HEK293 (cell line): ENCODE data around the gene CNTN4.

ENCODE experiments used
- AEBP2 ChIP-seq: fragments of 450-650 bp; formaldehyde crosslinking; IDR thresholded peaks from 2 replicates; pipeline ENCODE4 v1.5.1; 2016; ENCODE audit warnings: missing biosample characterization, missing genetic modification characterization, borderline replicate concordance
- CTCF ChIP-seq: fragments of 450-650 bp; formaldehyde crosslinking; IDR thresholded peaks from 2 replicates; pipeline ENCODE4 v1.5.1; 2016; ENCODE audit warnings: missing biosample characterization, missing genetic modification characterization
- MYNN ChIP-seq: fragments of 450-650 bp; formaldehyde crosslinking; IDR thresholded peaks from 2 replicates; pipeline ENCODE4 v1.5.1; 2016; ENCODE audit warnings: missing biosample characterization, missing genetic modification characterization, borderline replicate concordance
- SALL2 ChIP-seq: fragments of 450-650 bp; formaldehyde crosslinking; IDR thresholded peaks from 2 replicates; pipeline ENCODE4 v1.5.0; 2017; ENCODE audit warnings: missing biosample characterization, mild to moderate bottlenecking, missing genetic modification characterization, borderline replicate concordance
- TCF7L2 ChIP-seq: IDR thresholded peaks from 2 replicates; pipeline ENCODE4 v1.6.1; 2011; ENCODE audit warnings: low read depth, mild to moderate bottlenecking, inconsistent platforms, low read length, moderate library complexity, borderline replicate concordance
- TSHZ1 ChIP-seq: fragments of 450-650 bp; formaldehyde crosslinking; IDR thresholded peaks from 2 replicates; pipeline ENCODE4 v1.5.1; 2016; ENCODE audit warnings: missing biosample characterization, missing genetic modification characterization, borderline replicate concordance
- ZBTB17 ChIP-seq: fragments of 450-650 bp; formaldehyde crosslinking; IDR thresholded peaks from 2 replicates; pipeline ENCODE4 v1.5.1; 2016; ENCODE audit warnings: missing biosample characterization, missing genetic modification characterization
- ZBTB7A ChIP-seq: fragments of 450-650 bp; formaldehyde crosslinking; IDR thresholded peaks from 2 replicates; pipeline ENCODE4 v1.5.1; 2016; ENCODE audit warnings: low read depth, missing biosample characterization, missing genetic modification characterization
- ZIC2 ChIP-seq: fragments of 450-650 bp; formaldehyde crosslinking; IDR thresholded peaks from 2 replicates; pipeline ENCODE4 v1.5.1; 2016; ENCODE audit warnings: missing biosample characterization, missing genetic modification characterization
- ZNF221 ChIP-seq: fragments of 450-650 bp; formaldehyde crosslinking; IDR thresholded peaks from 2 replicates; pipeline ENCODE4 v1.5.1; 2017; ENCODE audit warnings: missing biosample characterization, missing genetic modification characterization, borderline replicate concordance
- ZNF654 ChIP-seq: fragments of 450-650 bp; formaldehyde crosslinking; IDR thresholded peaks from 2 replicates; pipeline ENCODE4 v1.5.1; 2016; ENCODE audit warnings: low read depth, missing biosample characterization, missing genetic modification characterization
- ZNF768 ChIP-seq: fragments of 450-650 bp; formaldehyde crosslinking; IDR thresholded peaks from 2 replicates; pipeline ENCODE4 v1.5.1; 2018; ENCODE audit warnings: missing biosample characterization, mild to moderate bottlenecking, missing genetic modification characterization

GRCh38 chr3:3069723-3070122 is 971.1 kb downstream of the CNTN4 start:
- TF ChIP-seq MYNN (tag by site-specific recombination): no peak
- TF ChIP-seq ZNF768: no peak
- no peak for TF ChIP-seq ZBTB17 (tag by site-specific recombination)
- TF ChIP-seq CTCF: no peak
- TF ChIP-seq ZIC2 (tag by site-specific recombination): no peak
- no peak for TF ChIP-seq ZBTB7A (tag by site-specific recombination)
- TF ChIP-seq AEBP2 (tag by site-specific recombination): no peak
- no peak for TF ChIP-seq ZNF221 (tag by site-specific recombination)
- no peak for TF ChIP-seq ZNF654 (tag by site-specific recombination)
- TF ChIP-seq TSHZ1 (tag by site-specific recombination): no peak
- no peak for TF ChIP-seq SALL2 (tag by site-specific recombination)
- TF ChIP-seq TCF7L2: no peak
